Germinal center (tissue), 1 donor: ENCODE data around the gene NGB.

ENCODE experiments used
- DNase-seq: peaks from one replicate; pipeline ENCODE4 v3.0.0; 2012; ENCODE audit warnings: mixed read lengths, low spot score

NGB gene

DNA sequence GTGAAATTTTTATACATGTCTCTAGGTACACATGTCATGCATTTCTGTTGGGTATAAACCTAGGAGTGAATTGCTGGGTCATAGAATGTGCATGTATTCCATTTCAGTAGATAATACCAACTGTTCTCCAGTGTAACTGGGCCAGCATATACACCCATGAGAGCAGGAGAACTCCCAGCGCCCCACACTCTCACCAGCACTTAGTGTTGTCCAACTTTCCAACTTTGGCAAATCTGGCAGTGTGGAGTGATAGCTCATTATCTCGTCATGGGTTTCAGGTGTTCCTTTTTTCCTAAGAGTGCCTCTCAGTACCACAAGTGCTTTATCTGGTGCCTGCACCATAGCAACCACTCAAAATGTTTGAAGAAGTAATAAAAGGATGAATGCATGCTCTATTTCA lies 40.1 kb downstream of the NGB start:
- DNase-seq = no peak

GRCh38 chr14:77228056-77228455 lies 43.0 kb downstream of the NGB start:
- no peak for DNase-seq

DNA sequence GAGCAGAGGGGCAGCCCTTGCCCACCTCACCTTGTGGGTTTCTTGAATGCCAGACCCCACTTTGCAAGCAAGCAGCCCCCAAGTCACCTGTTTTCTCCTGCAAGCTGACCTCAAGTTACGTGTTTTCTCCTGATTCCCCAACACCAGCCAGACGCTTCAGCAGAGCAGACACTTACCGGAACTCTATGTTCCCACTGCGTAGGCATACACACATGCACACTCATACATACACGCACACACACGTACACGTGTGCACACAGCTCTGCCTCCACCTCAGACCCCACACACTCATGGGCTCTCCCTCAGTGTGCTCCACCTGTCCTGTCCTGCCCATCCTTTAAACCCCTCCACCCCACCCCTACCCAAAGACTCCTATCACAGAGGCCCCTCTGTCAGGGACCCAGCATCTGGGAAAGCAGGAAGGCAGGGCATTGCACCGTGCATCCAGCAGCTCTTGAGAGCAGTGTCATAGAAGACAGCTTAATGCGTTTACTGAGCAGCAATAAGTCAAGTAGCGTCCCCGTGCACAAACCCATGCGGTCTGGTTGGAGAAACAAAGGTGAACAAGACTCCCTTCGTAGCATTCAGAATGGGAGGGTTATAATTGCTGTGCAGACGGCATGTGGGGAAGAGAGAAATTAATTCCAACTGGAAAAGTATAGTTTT lies 45.0 kb downstream of the NGB start:
- no peak for DNase-seq

DNA sequence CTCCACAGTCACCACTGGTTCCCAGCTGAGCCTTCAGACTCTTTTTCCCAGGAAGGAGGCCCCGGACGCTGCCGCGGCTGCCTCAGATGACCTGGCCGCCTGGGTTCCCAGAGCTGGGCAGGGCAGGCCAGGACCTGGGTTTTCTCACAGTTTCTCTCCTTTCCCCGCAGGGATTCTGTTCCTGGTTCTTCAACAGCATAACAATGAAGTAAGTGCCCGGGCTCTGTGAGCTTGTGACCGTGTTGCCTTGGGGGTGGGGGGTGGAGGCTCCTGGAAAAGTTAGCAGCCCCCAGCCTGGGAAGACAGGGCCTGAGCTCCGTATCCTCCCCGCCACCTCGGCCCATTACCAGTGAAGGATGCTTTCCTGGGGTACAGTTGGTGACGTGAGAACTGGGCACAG lies 45.8 kb downstream of the NGB start:
- DNase-seq = no peak

GRCh38 chr14:77224212-77224611 lies 46.8 kb downstream of the NGB start:
- DNase-seq = no peak

- DNase-seq = no peak
Observed at GRCh38 chr14:77222546-77223225, 48.3 kb downstream of the NGB start.

DNA sequence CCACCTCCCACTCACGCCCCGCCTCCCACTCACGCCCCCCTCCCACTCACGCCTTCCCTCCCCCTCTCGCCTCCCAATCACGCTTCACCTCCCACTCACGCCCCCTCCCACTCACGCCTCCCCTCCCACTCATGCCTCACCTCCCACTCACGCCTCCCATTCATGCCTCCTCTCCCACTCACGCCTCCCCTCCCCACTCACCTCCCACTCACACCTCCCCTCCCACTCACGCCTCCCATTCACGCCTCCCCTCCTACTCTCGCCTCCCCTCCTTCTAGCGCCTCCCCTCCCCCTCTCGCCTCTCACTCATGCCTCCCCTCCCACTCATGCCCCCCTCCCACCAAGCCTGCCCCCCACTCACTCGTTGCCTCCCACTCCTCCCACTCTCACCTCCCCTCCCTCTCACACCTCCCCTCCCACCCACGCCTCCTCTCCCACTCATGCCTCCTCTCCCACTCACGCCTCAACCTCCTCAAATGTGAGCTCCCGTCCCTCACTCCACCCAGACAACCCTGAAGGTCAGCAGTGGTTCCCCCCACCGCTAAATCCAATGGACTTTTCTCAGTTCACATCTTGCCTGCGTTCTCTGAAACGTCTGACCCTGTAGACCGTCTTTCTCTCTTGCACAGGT lies 49.6 kb downstream of the NGB start:
- DNase-seq = no peak

DNA sequence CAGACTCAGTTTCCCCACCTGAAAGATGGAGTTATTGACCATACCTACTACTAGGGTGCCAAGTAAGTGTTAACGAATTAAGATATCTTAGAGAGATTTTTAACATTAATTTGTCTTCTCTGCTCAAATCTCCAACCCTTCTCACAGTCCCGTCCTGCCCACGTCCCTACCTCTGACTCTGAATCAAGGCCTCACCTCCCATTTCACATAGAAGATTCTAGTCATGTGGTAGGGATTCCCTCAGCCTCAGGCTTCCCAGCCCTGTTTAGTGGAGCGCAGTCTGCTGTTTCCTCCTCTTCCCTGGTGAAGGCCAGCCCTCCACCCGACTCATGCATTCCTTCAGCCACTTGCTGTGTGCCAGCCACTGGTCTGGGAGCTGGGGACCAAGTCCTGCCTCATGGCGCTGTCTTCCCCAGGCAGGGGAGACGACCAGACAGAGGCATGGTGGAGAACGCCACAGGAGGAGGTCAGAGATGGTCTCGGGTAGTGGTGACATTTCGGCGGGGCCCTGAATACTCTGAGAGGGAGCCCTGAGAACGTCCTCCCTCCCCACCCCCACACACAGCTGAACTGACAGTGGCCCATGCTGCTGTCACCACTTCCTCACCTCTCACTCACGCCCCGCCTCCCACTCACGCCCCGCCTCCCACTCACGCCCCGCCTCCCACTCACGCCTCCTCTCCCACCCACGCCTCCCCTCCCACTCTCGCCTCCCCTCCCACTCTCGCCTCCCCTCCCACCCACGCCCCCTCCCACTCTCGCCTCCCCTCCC lies 50.6 kb downstream of the NGB start:
- no peak for DNase-seq

DNA sequence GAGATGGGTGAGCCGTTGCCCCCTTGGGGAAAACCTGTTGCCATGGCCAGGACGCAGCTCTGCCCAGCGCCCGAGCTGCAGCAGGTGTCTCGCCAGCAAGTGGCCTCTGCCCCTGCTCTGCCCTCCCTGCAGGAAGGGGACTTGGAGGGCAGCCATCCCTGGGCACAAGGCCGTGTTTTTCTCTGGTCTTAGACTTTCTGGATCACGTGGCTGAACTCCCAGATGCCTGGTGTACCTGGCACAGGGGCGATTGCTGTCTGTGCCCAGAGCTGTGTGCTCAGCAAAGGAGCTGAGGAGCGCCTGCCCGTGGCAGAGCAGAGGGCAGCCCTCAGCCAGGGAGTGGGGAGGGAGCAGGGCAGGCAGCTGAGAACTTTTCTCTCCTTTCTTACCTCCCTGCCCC lies 51.4 kb downstream of the NGB start:
- no peak for DNase-seq

DNA sequence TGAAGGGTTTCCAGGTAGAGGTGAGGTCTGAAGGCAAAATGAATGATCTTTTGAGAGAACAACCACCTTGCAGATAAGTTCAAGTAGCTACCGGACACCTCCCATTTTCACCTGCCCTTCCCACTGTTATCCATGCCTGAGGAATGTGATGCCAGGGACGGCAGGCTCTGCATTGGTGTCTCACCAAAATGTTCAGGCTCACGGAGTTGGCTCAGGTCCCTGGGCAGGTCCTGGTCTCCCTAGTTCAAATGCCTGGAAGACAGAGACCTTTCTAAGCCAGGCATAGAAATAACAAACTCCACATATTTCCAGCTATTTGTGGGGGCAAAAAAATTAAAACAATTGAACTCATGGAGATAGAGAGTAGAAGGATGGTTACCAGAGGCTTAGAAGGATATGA lies 53.5 kb downstream of the NGB start:
- no peak for DNase-seq
